Mesendoderm (in vitro differentiated cells): Measurements from ENCODE around the gene CEP162. TPM values are rescaled to one million over a fixed set of nuclear protein-coding genes. Genes with fewer than 3 reads are reported as not detected.

Source experiments
- DNase-seq: peaks from one replicate; pipeline ENCODE4 v3.0.0; 2013
- H2AK5ac ChIP-seq: 2 replicates; pipeline ENCODE4 v1.6.1; 2013; ENCODE audit warnings: low read length, inconsistent platforms
- H2BK120ac ChIP-seq: 2 replicates; pipeline ENCODE4 v1.6.1; 2013; ENCODE audit warnings: low read depth, mild to moderate bottlenecking, low read length, moderate library complexity, mixed read lengths
- H2BK15ac ChIP-seq: replicated peaks from 2 replicates; pipeline ENCODE4 v1.6.1; 2013; ENCODE audit warnings: low read depth, mild to moderate bottlenecking, moderate library complexity
- H2BK5ac ChIP-seq: 2 replicates; pipeline ENCODE4 v1.6.1; 2013; ENCODE audit warnings: low read length, inconsistent platforms
- H3K18ac ChIP-seq: 2 replicates; pipeline ENCODE4 v1.6.1; 2013; ENCODE audit warnings: mild to moderate bottlenecking, low read length, mixed read lengths
- H3K23ac ChIP-seq: one replicate; pipeline ENCODE4 v1.6.1; 2013; ENCODE audit warnings: low read length
- H3K27ac ChIP-seq: 2 replicates; pipeline ENCODE4 v1.5.1; 2013; ENCODE audit warnings: low read depth, mild to moderate bottlenecking, inconsistent platforms, low read length, moderate library complexity
- H3K27me3 ChIP-seq: 2 replicates; pipeline ENCODE4 v1.6.1; 2013; ENCODE audit warnings: low read length, control low read depth, mild to moderate bottlenecking, inconsistent platforms; ENCODE audit not compliant: insufficient read depth, poor library complexity
- H3K36me3 ChIP-seq: 2 replicates; pipeline ENCODE4 v1.6.1; 2013; ENCODE audit warnings: low read length, inconsistent platforms; ENCODE audit not compliant: control insufficient read depth, insufficient read depth
- H3K4ac ChIP-seq: one replicate; pipeline ENCODE4 v1.6.1; 2013; ENCODE audit warnings: low read depth, mild to moderate bottlenecking, low read length, moderate library complexity
- H3K4me1 ChIP-seq: 2 replicates; pipeline ENCODE4 v1.6.1; 2013; ENCODE audit warnings: low read depth, low read length, inconsistent platforms; ENCODE audit not compliant: control insufficient read depth
- H3K4me2 ChIP-seq: 2 replicates; pipeline ENCODE4 v1.6.1; 2013; ENCODE audit warnings: low read length
- H3K4me3 ChIP-seq: 2 replicates; pipeline ENCODE4 v1.5.1; 2013; ENCODE audit warnings: mild to moderate bottlenecking, low read length
- H3K56ac ChIP-seq: one replicate; pipeline ENCODE4 v1.6.1; 2013; ENCODE audit warnings: low read length
- H3K79me1 ChIP-seq: 2 replicates; pipeline ENCODE4 v1.6.1; 2013; ENCODE audit warnings: low read length, inconsistent platforms
- H3K79me2 ChIP-seq: 2 replicates; pipeline ENCODE4 v1.6.1; 2013; ENCODE audit warnings: mild to moderate bottlenecking, low read length; ENCODE audit not compliant: control insufficient read depth, insufficient read depth
- H3K9ac ChIP-seq: 2 replicates; pipeline ENCODE4 v1.6.1; 2013; ENCODE audit warnings: low read length, inconsistent platforms
- H4K5ac ChIP-seq: one replicate; pipeline ENCODE4 v1.6.1; 2013; ENCODE audit warnings: low read length
- H4K8ac ChIP-seq: one replicate; pipeline ENCODE4 v1.6.1; 2013; ENCODE audit warnings: low read depth, mild to moderate bottlenecking, control low read depth, low read length, moderate library complexity
- WGBS: extraction: QIAGEN DNeasy Blood & Tissue Kit; methylation state at CpG from one replicate; pipeline ENCODE4 v1.1.7; 2013; ENCODE audit warnings: low lambda C conversion rate, missing lambda C conversion rate; ENCODE audit not compliant: insufficient coverage; ENCODE audit errors: extremely low coverage; 5-methylcytosine and 5-hydroxymethylcytosine counted together
- polyA plus RNA-seq, 2 experiments: library from polyadenylated mRNA; stranded (reverse); fragments of 200-250 nt; gene quantifications; one replicate each; pipeline ENCODE4 v1.2.3, GENCODE V29; 2013

Gene CEP162
- polyA plus RNA-seq (2013, experiment 1 of 2) = 3.8 TPM
- 4.0 TPM for polyA plus RNA-seq (2013, experiment 2 of 2)

GRCh38 chr6:84227434-84228197, at the start of gene CEP162:
CEP162 (minus strand) TSS chr6:84227643; CDS start chr6:84226393, 1,250 bp downstream.
- no CpG with 5 or more reads among the region's 40 CpGs for WGBS
- Histone ChIP-seq H3K56ac (peak within 1 kb of the TSS; percentile 90), H2BK120ac (peak within 1 kb of the TSS; percentile 35), H2BK15ac (no peak within 1 kb of the TSS), H2AK5ac (no peak within 1 kb of the TSS), H3K79me2 (no peaks in the 10 kb centered on the region), H3K27ac (no peak within 1 kb of the TSS), H4K5ac (peak within 1 kb of the TSS; percentile 53), H3K18ac (no peak within 1 kb of the TSS), H3K9ac (peak within 1 kb of the TSS; percentile 76), H3K79me1 (no peaks in the 10 kb centered on the region), H3K23ac (no peak within 1 kb of the TSS), H3K4ac (no peak within 1 kb of the TSS), H3K36me3 (no peaks in the 10 kb centered on the region), H3K4me2 (peak within 1 kb of the TSS; percentile 91), H2BK5ac (no peak within 1 kb of the TSS), H4K8ac (peak within 1 kb of the TSS; percentile 58), H3K4me1 (no peaks in the 10 kb centered on the region), H3K27me3 (no peaks in the 10 kb centered on the region), H3K4me3 (peak within 1 kb of the TSS; percentile 85)
- peak; percentile 96 for DNase-seq

GRCh38 chr6:84274856-84275255, 47.4 kb upstream of the CEP162 start:
- H3K56ac ChIP-seq = no peak overlapping the region
- H2BK15ac ChIP-seq = no peak overlapping the region
- no peak for DNase-seq
- H3K4me3 ChIP-seq = no peak overlapping the region
- no peaks in the 10 kb centered on the region for H3K79me2 ChIP-seq
- no peak overlapping the region for H3K4me2 ChIP-seq
- WGBS = no CpG with 5 or more reads among the region's 2 CpGs
- no peaks in the 10 kb centered on the region for H3K27me3 ChIP-seq
- H3K36me3 ChIP-seq = no peaks in the 10 kb centered on the region
- no peak overlapping the region for H4K5ac ChIP-seq
- H3K27ac ChIP-seq = no peak overlapping the region
- no peaks in the 10 kb centered on the region for H3K79me1 ChIP-seq
- no peak overlapping the region for H3K23ac ChIP-seq
- no peaks in the 10 kb centered on the region for H3K4me1 ChIP-seq
- H3K18ac ChIP-seq = no peak overlapping the region
- H2BK120ac ChIP-seq = no peak overlapping the region
- H3K4ac ChIP-seq = no peak overlapping the region
- H3K9ac ChIP-seq = no peak overlapping the region
- no peak overlapping the region for H2BK5ac ChIP-seq
- no peak overlapping the region for H4K8ac ChIP-seq
- no peak overlapping the region for H2AK5ac ChIP-seq

- no peak overlapping the region for H3K56ac ChIP-seq
- no peak overlapping the region for H3K4me2 ChIP-seq
- H3K18ac ChIP-seq = no peak overlapping the region
- H2AK5ac ChIP-seq = no peak overlapping the region
- no peak overlapping the region for H3K23ac ChIP-seq
- no peaks in the 10 kb centered on the region for H3K79me2 ChIP-seq
- no peak for DNase-seq
- H3K27ac ChIP-seq = no peak overlapping the region
- H4K5ac ChIP-seq = no peak overlapping the region
- no peaks in the 10 kb centered on the region for H3K36me3 ChIP-seq
- no peaks in the 10 kb centered on the region for H3K4me1 ChIP-seq
- H4K8ac ChIP-seq = no peak overlapping the region
- no peak overlapping the region for H2BK120ac ChIP-seq
- no peak overlapping the region for H2BK15ac ChIP-seq
- H3K9ac ChIP-seq = no peak overlapping the region
- no peak overlapping the region for H3K4me3 ChIP-seq
- H3K79me1 ChIP-seq = no peaks in the 10 kb centered on the region
- no peak overlapping the region for H3K4ac ChIP-seq
- no peaks in the 10 kb centered on the region for H3K27me3 ChIP-seq
- WGBS = no CpG with 5 or more reads among the region's 3 CpGs
- no peak overlapping the region for H2BK5ac ChIP-seq
These were observed 45.8 kb upstream of the CEP162 start for GRCh38 chr6:84273048-84273809.

GRCh38 chr6:84272298-84272697, 44.9 kb upstream of the CEP162 start:
- Histone ChIP-seq H3K79me2 (no peaks in the 10 kb centered on the region), H3K27ac (no peak overlapping the region), H3K18ac (no peak overlapping the region), H3K56ac (no peak overlapping the region), H3K4me3 (no peak overlapping the region), H4K8ac (no peak overlapping the region), H4K5ac (no peak overlapping the region), H3K4me2 (no peak overlapping the region), H3K4ac (no peak overlapping the region), H3K36me3 (no peaks in the 10 kb centered on the region), H3K9ac (no peak overlapping the region), H3K27me3 (no peaks in the 10 kb centered on the region), H3K79me1 (no peaks in the 10 kb centered on the region), H3K4me1 (no peaks in the 10 kb centered on the region), H2BK5ac (no peak overlapping the region), H2BK120ac (no peak overlapping the region), H3K23ac (no peak overlapping the region), H2BK15ac (no peak overlapping the region), H2AK5ac (no peak overlapping the region)
- no CpG with 5 or more reads among the region's 1 CpG for WGBS
- DNase-seq = no peak

GRCh38 chr6:84271061-84271716, 43.7 kb upstream of the CEP162 start:
- no peaks in the 10 kb centered on the region for H3K4me1 ChIP-seq
- H3K4me2 ChIP-seq = no peak overlapping the region
- H3K27ac ChIP-seq = no peak overlapping the region
- H3K4me3 ChIP-seq = no peak overlapping the region
- H2AK5ac ChIP-seq = no peak overlapping the region
- H3K79me2 ChIP-seq = no peaks in the 10 kb centered on the region
- no peak for DNase-seq
- no peak overlapping the region for H4K5ac ChIP-seq
- no peak overlapping the region for H2BK5ac ChIP-seq
- no peaks in the 10 kb centered on the region for H3K36me3 ChIP-seq
- no peak overlapping the region for H3K18ac ChIP-seq
- H3K4ac ChIP-seq = no peak overlapping the region
- no peak overlapping the region for H3K56ac ChIP-seq
- no peaks in the 10 kb centered on the region for H3K79me1 ChIP-seq
- no peak overlapping the region for H3K9ac ChIP-seq
- no peak overlapping the region for H2BK120ac ChIP-seq
- no peak overlapping the region for H4K8ac ChIP-seq
- H3K27me3 ChIP-seq = no peaks in the 10 kb centered on the region
- no peak overlapping the region for H2BK15ac ChIP-seq
- no peak overlapping the region for H3K23ac ChIP-seq
